ENCODE results near the gene TMEM97. TPM values are rescaled to one million over a fixed set of nuclear protein-coding genes. Genes with fewer than 3 reads are reported as not detected.

The TMEM97 gene
- polyA plus RNA-seq, 1 donor from 2014 or later, result 16.9 TPM

DNA sequence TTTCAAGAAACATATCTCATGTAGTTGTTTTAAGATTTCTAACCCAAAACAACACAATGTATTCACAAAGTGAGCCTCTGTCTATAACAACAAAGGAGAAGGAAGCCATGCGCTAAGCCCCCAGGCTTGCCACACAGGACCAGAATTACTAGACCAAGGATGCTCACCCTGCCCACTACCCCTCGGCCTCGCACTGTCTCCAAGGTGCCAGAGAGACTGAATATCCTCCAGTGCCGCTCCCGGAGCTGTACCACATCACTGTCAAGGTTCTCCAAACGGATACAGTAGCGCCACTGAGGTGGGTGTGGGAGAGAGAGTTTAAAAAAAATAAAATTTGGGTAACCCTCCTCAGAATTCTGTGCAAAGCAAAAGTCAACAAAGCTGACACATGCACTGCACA is 31.3 kb downstream of the TMEM97 start:
- Histone ChIP-seq H3K9ac (ENCODE audit: low read length) (no peak overlapping the region), H3K9me2 (ENCODE audit: insufficient read depth, low read length) (no peaks in the 10 kb centered on the region), H4K20me1 (ENCODE audit: insufficient read depth) (no peaks in the 10 kb centered on the region), H3K4me3 (ENCODE audit: low read length) (no peak overlapping the region), H3F3A (ENCODE audit: insufficient read depth, low read length, poor library complexity, severe bottlenecking) (no peaks in the 10 kb centered on the region), H3K9me3 (ENCODE audit: low read length) (no peaks in the 10 kb centered on the region), H2AFZ (ENCODE audit: low read depth, low read length) (no peak overlapping the region), H3K79me2 (replicated peaks; ENCODE audit: insufficient read depth, low read length) (no peaks in the 10 kb centered on the region), H3K27me3 (ENCODE audit: insufficient read depth, low read depth, low read length) (no peaks in the 10 kb centered on the region), H3K4me2 (ENCODE audit: low read length) (no peak overlapping the region), H3K27ac (ENCODE audit: low read length) (no peak overlapping the region), H3K36me3 (ENCODE audit: insufficient read depth, low read length) (peaks cover 7% of the 10 kb centered on the region)
- TF ChIP-seq, protein P1, sequence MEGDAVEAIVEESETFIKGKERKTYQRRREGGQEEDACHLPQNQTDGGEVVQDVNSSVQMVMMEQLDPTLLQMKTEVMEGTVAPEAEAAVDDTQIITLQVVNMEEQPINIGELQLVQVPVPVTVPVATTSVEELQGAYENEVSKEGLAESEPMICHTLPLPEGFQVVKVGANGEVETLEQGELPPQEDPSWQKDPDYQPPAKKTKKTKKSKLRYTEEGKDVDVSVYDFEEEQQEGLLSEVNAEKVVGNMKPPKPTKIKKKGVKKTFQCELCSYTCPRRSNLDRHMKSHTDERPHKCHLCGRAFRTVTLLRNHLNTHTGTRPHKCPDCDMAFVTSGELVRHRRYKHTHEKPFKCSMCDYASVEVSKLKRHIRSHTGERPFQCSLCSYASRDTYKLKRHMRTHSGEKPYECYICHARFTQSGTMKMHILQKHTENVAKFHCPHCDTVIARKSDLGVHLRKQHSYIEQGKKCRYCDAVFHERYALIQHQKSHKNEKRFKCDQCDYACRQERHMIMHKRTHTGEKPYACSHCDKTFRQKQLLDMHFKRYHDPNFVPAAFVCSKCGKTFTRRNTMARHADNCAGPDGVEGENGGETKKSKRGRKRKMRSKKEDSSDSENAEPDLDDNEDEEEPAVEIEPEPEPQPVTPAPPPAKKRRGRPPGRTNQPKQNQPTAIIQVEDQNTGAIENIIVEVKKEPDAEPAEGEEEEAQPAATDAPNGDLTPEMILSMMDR (IDR thresholded peaks at IDR 0.05; ENCODE audit: poor library complexity, severe bottlenecking), result no peak
- no peak for TF ChIP-seq TAF1 (IDR thresholded peaks at IDR 0.05; ENCODE audit: low read depth)

DNA sequence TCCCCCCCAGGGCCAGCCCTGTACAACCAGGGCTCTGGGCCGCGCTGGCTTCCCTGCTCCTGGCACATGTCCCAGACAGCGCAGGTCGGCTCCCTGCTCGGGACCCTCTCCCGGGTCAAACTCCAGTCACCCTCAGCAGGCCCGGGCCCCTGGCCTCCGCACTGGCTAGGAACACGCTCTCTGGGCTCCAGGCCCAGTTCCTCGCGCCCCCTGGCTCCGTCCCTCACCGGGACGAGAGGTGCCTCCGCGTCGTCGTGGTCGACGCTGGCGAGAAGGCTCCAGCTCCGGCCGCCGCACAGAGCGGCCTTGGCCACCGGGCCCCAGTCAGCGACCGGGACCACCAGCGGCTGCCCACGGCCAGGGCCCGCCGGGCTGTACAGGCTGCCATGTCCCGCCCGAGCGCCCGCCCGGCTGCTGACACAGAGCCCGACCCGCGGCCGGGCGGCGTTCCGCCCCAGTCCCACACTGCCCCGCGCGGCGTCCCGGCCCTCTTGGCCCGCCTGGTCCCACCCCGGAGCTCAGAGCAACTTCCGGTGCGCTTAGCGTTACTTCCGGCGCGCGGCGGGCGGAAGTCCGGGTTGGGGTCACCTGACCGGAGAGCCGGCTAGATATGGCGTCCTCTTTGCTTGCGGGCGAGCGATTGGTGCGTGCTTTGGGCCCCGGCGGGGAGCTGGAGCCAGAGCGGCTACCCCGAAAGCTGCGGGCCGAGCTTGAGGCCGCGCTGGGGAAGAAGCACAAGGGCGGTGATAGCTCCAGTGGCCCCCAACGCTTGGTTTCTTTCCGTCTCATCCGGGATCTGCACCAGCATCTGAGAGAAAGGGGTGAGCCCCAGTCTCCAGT is 38.3 kb downstream of the TMEM97 start, which contains the start of gene POLDIP2:
Gene POLDIP2, minus strand, starts transcription at position 467 of the 840 bp plus-strand sequence. Its CDS starts 79 bp downstream, at position 388.
- Histone ChIP-seq H3K9me2 (ENCODE audit: insufficient read depth, low read length) (no peaks in the 10 kb centered on the region), H3K27ac (ENCODE audit: low read length) (peak within 1 kb of the TSS; percentile 70), H3F3A (ENCODE audit: insufficient read depth, low read length, poor library complexity, severe bottlenecking) (no peaks in the 10 kb centered on the region), H3K36me3 (ENCODE audit: insufficient read depth, low read length) (no peaks in the 10 kb centered on the region), H3K9me3 (ENCODE audit: low read length) (no peaks in the 10 kb centered on the region), H3K79me2 (replicated peaks; ENCODE audit: insufficient read depth, low read length) (peaks cover 32% of the 10 kb centered on the region), H3K9ac (ENCODE audit: low read length) (peak within 1 kb of the TSS; percentile 94), H3K27me3 (ENCODE audit: insufficient read depth, low read depth, low read length) (no peaks in the 10 kb centered on the region), H2AFZ (ENCODE audit: low read depth, low read length) (peak within 1 kb of the TSS; percentile 71), H4K20me1 (ENCODE audit: insufficient read depth) (no peaks in the 10 kb centered on the region), H3K4me2 (ENCODE audit: low read length) (peak within 1 kb of the TSS; percentile 98), H3K4me3 (ENCODE audit: low read length) (peak within 1 kb of the TSS; percentile 77)
- TF ChIP-seq, protein P1 (IDR thresholded peaks at IDR 0.05; ENCODE audit: poor library complexity, severe bottlenecking), result no peak
- TF ChIP-seq EP300 (conservative IDR thresholded peaks at IDR 0.05; ENCODE audit: poor library complexity, severe bottlenecking) (peak; percentile 43), TAF1 (IDR thresholded peaks at IDR 0.05; ENCODE audit: low read depth) (peak; percentile 74), MXI1 (conservative IDR thresholded peaks at IDR 0.05; ENCODE audit: poor library complexity, severe bottlenecking) (peak; percentile 90), SMC3 (conservative IDR thresholded peaks at IDR 0.05; ENCODE audit: poor library complexity) (no peak), RAD21 (conservative IDR thresholded peaks at IDR 0.05) (peak; percentile 58), POLR2AphosphoS5 (IDR thresholded peaks at IDR 0.05) (peak; percentile 93), EZH2 (IDR thresholded peaks at IDR 0.05; ENCODE audit: borderline replicate concordance, insufficient read depth, low read length, poor library complexity, severe bottlenecking) (no peak)
- TF ChIP-seq, protein P2, sequence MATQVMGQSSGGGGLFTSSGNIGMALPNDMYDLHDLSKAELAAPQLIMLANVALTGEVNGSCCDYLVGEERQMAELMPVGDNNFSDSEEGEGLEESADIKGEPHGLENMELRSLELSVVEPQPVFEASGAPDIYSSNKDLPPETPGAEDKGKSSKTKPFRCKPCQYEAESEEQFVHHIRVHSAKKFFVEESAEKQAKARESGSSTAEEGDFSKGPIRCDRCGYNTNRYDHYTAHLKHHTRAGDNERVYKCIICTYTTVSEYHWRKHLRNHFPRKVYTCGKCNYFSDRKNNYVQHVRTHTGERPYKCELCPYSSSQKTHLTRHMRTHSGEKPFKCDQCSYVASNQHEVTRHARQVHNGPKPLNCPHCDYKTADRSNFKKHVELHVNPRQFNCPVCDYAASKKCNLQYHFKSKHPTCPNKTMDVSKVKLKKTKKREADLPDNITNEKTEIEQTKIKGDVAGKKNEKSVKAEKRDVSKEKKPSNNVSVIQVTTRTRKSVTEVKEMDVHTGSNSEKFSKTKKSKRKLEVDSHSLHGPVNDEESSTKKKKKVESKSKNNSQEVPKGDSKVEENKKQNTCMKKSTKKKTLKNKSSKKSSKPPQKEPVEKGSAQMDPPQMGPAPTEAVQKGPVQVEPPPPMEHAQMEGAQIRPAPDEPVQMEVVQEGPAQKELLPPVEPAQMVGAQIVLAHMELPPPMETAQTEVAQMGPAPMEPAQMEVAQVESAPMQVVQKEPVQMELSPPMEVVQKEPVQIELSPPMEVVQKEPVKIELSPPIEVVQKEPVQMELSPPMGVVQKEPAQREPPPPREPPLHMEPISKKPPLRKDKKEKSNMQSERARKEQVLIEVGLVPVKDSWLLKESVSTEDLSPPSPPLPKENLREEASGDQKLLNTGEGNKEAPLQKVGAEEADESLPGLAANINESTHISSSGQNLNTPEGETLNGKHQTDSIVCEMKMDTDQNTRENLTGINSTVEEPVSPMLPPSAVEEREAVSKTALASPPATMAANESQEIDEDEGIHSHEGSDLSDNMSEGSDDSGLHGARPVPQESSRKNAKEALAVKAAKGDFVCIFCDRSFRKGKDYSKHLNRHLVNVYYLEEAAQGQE (IDR thresholded peaks at IDR 0.05; ENCODE audit: borderline replicate concordance), result peak; percentile 73

All from neural cell (in vitro differentiated cells).